GM19351 (cell line): ENCODE measurements around the gene TUBB2B.
"Not testable (repeated sequence)": the region's sequence is repeated elsewhere in the genome, so short reads cannot be mapped to it uniquely, and the experiment has no call there.

ENCODE experiments used
- ATAC-seq: cut with Tn5 transposase; IDR thresholded peaks from one replicate; pipeline ENCODE4 v1.9.1; 2021; ENCODE audit warnings: mild to moderate bottlenecking, moderate library complexity; ENCODE audit not compliant: unreplicated experiment

TUBB2B gene

GRCh38 chr6:3212261-3212660 lies 15.2 kb downstream of the TUBB2B start:
- no peak for ATAC-seq

GRCh38 chr6:3211681-3212080 lies 15.8 kb downstream of the TUBB2B start:
- ATAC-seq, result no peak

GRCh38 chr6:3210024-3210610 lies 17.3 kb downstream of the TUBB2B start:
- ATAC-seq, result peak; percentile 6

GRCh38 chr6:3209114-3210023 lies 18.1 kb downstream of the TUBB2B start:
- ATAC-seq, result peak; percentile 48

GRCh38 chr6:3208775-3209113 lies 18.7 kb downstream of the TUBB2B start:
- ATAC-seq, result no peak

DNA sequence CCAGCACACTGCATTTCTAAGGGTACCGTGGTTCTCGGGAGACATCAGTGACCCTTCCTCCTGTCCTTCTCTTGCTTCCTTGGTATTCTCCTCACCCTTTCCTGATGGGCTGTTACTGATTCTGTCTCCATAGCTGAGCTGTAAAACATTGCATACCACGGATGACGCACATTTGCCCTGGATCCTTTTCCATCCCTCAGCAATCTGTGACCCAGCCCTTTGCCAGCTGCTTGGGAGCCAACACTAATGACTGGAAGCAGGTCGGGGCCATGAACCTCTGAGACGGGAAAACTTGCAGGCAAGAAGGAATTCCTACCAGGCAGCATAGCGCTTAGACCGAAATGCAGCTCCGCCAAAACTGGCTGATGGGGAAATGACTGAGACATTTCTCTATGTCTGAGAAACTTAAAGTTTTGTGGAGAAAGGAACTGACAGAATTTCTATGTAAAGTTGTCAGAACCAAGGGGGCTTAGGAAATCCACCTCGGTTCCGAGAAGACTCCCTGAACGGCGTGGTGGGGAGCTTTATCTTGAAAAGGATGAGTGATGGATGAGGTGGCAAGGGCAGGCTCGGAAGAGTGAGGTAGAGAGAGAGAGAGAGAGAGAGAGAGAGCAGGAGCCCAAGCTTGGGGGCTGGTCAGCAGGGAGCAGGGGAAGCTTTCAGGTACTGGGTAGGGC lies 19.2 kb downstream of the TUBB2B start:
- no peak for ATAC-seq

DNA sequence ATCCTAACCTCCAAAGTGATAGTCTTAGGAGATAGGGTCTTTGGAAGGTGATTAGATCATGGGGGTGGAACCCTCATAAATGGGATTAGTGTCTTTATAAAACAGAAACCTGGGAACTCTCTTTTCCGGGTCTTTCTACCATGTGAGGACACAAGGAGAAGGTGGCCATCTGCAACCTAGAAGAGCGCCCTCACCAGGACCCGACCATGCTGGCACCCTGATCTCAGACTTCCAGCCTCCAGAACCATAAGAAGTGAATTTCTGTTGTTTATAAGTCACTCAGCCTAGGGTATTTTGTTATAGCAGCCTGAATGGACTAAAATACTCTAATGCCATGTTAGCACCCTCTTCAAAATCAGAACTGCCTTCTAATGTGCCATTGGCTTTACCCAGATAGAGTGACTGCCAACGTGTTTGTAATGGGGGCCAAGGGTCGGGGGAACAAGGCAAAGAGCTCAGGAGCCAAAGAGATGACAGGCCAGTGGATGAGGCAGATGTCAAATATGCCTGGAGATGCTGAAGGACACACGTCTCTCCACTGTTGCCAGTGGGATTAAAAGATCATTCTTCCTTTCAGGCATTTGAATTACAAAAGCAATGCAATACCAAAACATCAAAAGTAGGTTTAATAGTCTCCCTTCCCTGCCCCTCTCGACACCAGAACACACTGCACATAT lies 21.0 kb downstream of the TUBB2B start:
- no peak for ATAC-seq

GRCh38 chr6:3205913-3206312 lies 21.5 kb downstream of the TUBB2B start:
- ATAC-seq, result no peak

- no peak for ATAC-seq
Measured at GRCh38 chr6:3204921-3205320, 22.5 kb downstream of the TUBB2B start.

DNA sequence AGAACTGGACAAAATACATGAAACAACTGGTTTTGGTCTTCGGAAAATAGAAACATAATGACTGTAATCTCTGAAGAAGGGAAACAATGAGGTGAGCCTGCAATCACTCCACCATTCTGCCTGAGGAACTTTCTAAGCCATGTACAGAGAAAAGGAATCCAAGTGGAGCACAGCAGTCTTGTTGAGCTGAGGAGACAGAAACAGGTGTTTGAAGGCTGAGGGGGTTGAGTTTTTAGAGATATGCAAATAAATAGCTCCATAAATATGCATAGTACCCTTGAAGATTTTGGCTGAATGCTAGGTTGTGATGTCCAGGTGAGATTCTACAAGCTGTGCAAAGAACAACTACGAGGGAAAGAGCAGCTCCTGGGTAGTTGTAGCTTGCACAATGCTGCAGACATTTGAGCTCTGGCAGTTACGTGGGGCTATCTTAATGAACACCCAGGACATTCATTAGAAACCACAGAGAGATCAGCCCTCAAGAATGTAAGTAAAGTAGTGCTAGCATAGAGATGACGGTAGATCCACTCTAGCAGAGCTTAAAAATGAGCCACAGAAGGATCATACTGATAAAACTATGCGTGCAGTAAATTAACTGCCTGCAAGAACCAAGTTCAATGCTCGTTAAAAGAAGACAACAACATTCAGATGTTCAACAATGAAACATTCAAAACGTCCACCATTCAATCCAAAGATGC lies 24.3 kb downstream of the TUBB2B start:
- no peak for ATAC-seq

DNA sequence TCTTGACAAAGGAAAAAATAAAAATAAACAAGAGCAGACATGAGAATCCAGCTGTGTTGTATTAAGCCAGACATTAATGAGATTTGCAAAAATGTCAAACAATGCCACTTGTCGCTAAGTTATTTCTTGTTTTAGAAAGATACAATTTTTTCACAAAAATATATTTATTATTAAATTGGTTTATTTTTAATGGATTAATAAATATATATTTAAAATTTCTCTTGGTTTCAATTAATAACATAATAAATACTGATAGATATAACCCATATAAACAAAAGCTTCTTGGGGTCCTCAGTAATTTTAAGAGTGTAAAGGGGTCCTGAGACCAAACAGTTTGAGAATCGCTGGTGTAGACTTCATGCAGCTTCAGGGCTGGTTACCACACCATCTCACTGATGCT lies 26.1 kb downstream of the TUBB2B start:
- ATAC-seq, result no peak

- no peak for ATAC-seq
Measured at GRCh38 chr6:3200682-3201081, 26.8 kb downstream of the TUBB2B start.

DNA sequence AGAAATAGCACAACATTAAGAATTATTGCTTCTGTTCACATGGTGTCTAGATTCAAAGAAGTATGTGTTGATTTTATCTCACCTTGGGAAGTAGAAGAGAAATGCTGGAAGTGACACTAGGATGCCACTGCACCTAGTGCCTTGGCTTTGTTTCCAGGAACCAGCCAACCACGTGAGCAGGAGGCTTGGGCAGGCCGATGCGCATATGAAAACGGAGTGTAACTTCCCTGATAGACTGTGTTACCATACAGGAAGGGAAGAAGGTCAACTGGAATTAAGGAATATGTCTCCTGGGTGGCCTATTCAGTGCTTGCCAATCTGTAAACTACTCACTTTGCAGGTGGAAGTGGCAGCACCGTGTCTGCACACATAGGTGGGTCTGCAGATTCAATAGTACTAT lies 28.1 kb downstream of the TUBB2B start:
- no peak for ATAC-seq

DNA sequence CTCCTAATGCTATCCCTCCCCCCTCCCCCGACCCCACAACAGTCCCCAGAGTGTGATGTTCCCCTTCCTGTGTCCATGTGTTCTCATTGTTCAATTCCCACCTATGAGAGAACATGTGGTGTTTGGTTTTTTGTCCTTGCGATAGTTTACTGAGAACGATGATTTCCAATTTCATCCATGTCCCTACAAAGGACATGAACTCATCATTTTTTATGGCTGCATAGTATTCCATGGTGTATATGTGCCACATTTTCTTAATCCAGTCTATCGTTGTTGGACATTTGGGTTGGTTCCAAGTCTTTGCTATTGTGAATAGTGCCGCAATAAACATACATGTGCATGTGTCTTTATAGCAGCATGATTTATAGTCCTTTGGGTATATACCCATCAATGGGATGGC lies 29.7 kb downstream of the TUBB2B start:
- not testable (repeated sequence) for ATAC-seq

DNA sequence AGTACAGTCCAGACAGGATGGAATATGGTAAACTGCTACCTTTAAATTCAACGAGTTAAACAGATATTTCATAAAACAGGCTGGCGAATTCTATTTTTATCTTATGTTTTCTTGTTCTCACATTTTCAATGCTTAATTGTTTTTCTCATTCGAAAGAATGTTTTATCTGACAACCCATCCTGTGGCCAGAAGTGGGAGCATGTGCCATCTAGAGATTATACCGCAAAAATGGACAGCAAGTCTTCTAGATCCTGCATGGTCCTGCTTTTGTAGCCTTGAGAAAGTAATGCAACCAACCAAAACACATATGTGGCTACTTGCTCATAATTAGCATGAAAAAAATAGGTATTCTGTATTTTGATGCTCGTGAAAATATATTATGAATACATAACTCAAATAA lies 30.7 kb downstream of the TUBB2B start:
- no peak for ATAC-seq

DNA sequence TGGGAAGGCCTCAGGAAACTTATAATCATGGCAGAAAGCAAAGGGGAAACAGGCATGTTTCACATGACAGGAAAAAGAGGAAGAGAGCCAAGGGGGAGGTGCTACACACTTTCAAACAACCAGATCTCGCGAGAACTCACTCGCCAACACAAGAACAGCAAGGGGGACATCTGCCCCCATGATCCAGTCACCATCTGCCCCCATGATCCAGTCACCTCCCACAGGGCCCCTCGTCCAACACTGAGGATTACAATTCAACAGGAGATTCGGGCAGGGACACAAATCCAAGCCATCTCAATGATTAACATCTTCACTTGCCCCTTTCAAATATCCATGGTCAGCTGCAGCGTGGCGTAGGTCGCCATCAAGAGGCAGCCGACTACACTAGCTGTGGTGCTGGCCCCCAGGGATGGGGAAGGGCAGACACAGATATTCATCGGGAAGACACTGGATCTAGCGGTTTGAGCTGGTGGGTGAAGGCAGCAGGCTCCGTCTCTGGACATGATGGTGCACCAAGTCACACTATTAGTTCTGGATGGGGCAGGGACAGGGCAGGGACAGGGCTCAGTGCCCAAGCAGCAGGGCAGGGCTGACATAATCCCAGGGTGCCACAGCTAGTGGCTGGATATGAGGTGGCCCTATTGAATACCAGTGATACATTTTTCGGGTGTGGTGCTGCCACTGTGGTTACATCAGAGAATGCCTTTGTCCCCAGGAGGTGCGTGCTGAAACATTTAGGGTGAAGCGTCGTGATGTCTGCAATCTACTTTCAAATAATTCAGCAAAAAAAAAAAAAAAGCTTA lies 31.6 kb downstream of the TUBB2B start:
- ATAC-seq, result no peak

DNA sequence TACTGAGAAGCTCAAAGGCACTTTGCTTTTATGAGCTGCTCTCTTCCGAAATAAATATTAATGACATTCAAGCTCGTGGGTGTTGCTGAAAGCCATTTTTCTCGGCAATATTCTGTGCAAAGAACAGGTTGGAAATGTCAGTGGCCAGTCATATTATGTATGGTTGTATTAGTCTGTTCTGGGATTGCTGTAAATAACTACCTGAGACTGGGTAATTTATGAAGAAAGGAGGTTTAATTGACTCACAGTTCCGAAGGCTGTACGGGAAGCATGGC lies 32.1 kb downstream of the TUBB2B start:
- no peak for ATAC-seq

DNA sequence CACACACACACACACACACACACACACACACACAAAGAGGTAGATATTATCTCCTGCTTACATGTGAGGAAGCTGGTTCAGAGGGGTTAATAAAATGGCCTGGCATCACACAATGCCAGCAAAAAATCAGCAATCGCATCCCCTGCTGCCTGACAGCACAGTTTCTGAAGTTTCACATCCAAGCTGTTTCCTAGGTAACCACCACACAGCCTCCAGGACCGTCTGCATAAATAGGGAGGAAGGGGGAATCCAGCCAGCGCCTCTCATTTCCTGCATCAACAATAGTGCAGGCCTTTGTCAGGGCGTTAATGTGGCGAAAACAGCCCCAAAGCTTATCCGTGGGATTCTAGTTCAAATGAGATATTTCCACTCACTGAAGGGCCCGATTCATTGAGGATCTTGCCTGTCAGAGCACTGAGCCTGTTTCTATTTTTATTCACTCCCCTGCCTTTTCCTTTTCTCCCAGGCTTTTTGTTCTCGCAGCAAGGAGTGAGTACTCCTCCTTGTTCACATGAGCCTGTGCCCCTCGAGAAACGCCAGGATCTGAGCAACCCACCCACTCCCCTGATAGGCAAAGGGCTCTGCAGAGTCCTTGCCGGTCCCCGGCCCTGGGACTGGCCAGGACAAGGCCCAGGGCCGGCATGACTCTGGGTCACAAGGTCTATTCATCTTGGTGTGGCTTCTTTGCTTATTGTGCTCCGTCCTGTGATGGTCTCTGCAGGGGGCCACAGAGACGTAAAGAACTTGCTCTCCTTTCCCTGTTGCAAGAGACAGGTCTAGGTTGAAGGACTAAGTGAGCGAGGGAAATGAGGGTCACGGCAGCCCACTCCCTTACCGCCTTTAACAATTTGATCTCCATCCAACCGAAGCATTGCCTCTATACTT lies 32.7 kb downstream of the TUBB2B start:
- no peak for ATAC-seq

GRCh38 chr6:3193102-3193849 lies 34.2 kb downstream of the TUBB2B start:
- ATAC-seq, result no peak
